ENCODE data around the gene CEP97.
"Not testable (repeated sequence)": the region's sequence is repeated elsewhere in the genome, so short reads cannot be mapped to it uniquely, and the experiment has no call there.

The CEP97 gene

DNA sequence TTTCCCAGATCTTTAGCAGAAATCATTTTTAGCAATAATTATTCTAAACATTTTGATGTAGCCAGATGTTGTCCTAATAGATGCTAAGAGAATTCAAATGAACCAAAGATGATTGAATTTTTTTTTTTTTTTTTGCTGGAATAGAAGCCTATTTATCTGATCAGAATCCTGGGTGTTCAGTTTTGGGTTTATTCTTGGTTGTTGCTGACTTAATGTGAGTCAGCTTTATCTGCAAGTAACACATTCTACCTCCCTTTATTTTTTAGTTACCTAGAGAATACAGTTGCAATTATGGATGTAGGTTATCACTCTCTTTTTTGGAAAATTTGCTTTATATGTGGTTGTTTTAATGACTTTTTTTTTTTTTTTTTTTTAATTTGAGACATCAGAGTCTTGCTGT, 6.4 kb downstream of the CEP97 start:
- ATAC-seq (ENCODE audit: insufficient read depth, low read depth) (no peak), DNase-seq (no peak)
- Histone ChIP-seq H2AFZ (ENCODE audit: low read depth, low read length) (no peak overlapping the region), H3K4me1 (ENCODE audit: insufficient read depth, low read length) (peaks cover 15% of the 10 kb centered on the region), H3K36me3 (ENCODE audit: insufficient read depth, low read length) (peaks cover 87% of the 10 kb centered on the region), H3K4me3 (ENCODE audit: low read depth in 1 of 2, low read length in 2 of 2) (no peak overlapping the region), H3K27me3 (ENCODE audit: insufficient read depth, low read length, poor library complexity) (no peaks in the 10 kb centered on the region), H4K20me1 (ENCODE audit: insufficient read depth, low read length) (no peaks in the 10 kb centered on the region), H3K79me2 (ENCODE audit: insufficient read depth, low read length) (peaks cover 26% of the 10 kb centered on the region), H3K9me3 (ENCODE audit: insufficient read depth, low read length, severe bottlenecking) (no peaks in the 10 kb centered on the region), H3K4me2 (ENCODE audit: insufficient read depth, low read length) (no peak overlapping the region), H3K9ac (ENCODE audit: low read depth, low read length) (no peak overlapping the region), H3K27ac (ENCODE audit: low read length) (no peak overlapping the region)
- TF ChIP-seq EZH2 (IDR thresholded peaks at IDR 0.05; ENCODE audit: borderline replicate concordance, low read depth, low read length, severe bottlenecking) = no peak
- TF ChIP-seq, protein P1, sequence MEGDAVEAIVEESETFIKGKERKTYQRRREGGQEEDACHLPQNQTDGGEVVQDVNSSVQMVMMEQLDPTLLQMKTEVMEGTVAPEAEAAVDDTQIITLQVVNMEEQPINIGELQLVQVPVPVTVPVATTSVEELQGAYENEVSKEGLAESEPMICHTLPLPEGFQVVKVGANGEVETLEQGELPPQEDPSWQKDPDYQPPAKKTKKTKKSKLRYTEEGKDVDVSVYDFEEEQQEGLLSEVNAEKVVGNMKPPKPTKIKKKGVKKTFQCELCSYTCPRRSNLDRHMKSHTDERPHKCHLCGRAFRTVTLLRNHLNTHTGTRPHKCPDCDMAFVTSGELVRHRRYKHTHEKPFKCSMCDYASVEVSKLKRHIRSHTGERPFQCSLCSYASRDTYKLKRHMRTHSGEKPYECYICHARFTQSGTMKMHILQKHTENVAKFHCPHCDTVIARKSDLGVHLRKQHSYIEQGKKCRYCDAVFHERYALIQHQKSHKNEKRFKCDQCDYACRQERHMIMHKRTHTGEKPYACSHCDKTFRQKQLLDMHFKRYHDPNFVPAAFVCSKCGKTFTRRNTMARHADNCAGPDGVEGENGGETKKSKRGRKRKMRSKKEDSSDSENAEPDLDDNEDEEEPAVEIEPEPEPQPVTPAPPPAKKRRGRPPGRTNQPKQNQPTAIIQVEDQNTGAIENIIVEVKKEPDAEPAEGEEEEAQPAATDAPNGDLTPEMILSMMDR (IDR thresholded peaks at IDR 0.05; ENCODE audit: borderline replicate concordance, extremely low read depth, low read length, poor library complexity, severe bottlenecking) = no peak

DNA sequence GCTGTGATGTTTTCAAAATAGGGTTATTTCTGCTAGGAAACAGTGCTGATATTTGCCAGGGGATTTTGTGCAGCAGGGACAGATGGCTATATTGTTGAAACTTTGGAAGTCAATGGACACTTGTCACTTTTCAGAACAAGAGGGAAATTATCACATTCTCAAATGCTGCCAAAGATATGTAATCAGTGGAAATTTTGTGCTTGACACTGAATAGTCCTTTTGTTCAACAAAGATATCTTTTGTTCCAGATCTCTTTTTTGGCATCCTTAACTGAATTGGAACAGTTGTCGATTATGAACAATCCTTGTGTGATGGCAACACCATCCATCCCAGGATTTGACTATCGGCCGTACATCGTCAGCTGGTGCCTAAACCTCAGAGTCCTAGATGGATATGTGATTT, 7.8 kb downstream of the CEP97 start:
- Histone ChIP-seq H3K9ac (ENCODE audit: low read depth, low read length) (no peak overlapping the region), H3K27ac (ENCODE audit: low read length) (no peak overlapping the region), H3K4me1 (ENCODE audit: insufficient read depth, low read length) (0 out of 2 replicates have a peak, but pooled peaks cover 1% of the 10 kb centered on the region), H4K20me1 (ENCODE audit: insufficient read depth, low read length) (no peaks in the 10 kb centered on the region), H3K79me2 (ENCODE audit: insufficient read depth, low read length) (peaks cover 12% of the 10 kb centered on the region), H3K27me3 (ENCODE audit: insufficient read depth, low read length, poor library complexity) (no peaks in the 10 kb centered on the region), H3K4me3 (ENCODE audit: low read depth in 1 of 2, low read length in 2 of 2) (no peak overlapping the region), H3K4me2 (ENCODE audit: insufficient read depth, low read length) (no peak overlapping the region), H3K36me3 (ENCODE audit: insufficient read depth, low read length) (peaks cover 85% of the 10 kb centered on the region), H3K9me3 (ENCODE audit: insufficient read depth, low read length, severe bottlenecking) (no peaks in the 10 kb centered on the region), H2AFZ (ENCODE audit: low read depth, low read length) (no peak overlapping the region)
- DNase-seq (no peak), ATAC-seq (ENCODE audit: insufficient read depth, low read depth) (no peak)
- TF ChIP-seq EZH2 (IDR thresholded peaks at IDR 0.05; ENCODE audit: borderline replicate concordance, low read depth, low read length, severe bottlenecking) = no peak
- TF ChIP-seq, protein P1 (IDR thresholded peaks at IDR 0.05; ENCODE audit: borderline replicate concordance, extremely low read depth, low read length, poor library complexity, severe bottlenecking) = no peak

DNA sequence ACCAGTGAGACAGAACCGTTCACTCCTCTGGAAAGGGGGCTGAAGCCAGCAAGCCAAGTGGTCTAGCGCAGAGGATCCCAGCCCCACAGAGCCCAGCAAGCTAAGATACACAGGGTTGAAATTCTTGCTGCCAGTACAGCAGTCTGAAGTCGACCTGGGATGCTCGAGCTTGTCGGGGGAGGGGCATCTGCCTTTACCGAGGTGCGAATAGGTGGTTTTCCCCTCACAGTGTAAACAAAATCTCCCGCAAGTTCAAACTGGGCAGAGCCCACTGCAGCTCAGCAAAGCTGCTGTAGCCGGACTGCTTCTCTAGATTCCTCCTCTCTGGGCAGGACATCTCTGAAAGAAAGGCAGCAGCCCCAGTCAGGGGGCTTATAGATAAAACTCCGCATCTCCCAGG, 11.4 kb downstream of the CEP97 start:
- H3K9ac ChIP-seq (ENCODE audit: low read depth, low read length) = no peak overlapping the region
- H3K4me2 ChIP-seq (ENCODE audit: insufficient read depth, low read length) = no peak overlapping the region
- TF ChIP-seq, protein P1 (IDR thresholded peaks at IDR 0.05; ENCODE audit: borderline replicate concordance, extremely low read depth, low read length, poor library complexity, severe bottlenecking) = no peak
- TF ChIP-seq EZH2 (IDR thresholded peaks at IDR 0.05; ENCODE audit: borderline replicate concordance, low read depth, low read length, severe bottlenecking) = no peak
- H2AFZ ChIP-seq (ENCODE audit: low read depth, low read length) = no peak overlapping the region
- no peaks in the 10 kb centered on the region for H3K4me1 ChIP-seq (ENCODE audit: insufficient read depth, low read length)
- peaks cover 51% of the 10 kb centered on the region for H3K36me3 ChIP-seq (ENCODE audit: insufficient read depth, low read length)
- no peak for DNase-seq
- no peaks in the 10 kb centered on the region for H4K20me1 ChIP-seq (ENCODE audit: insufficient read depth, low read length)
- H3K79me2 ChIP-seq (ENCODE audit: insufficient read depth, low read length) = no peaks in the 10 kb centered on the region
- H3K27ac ChIP-seq (ENCODE audit: low read length) = no peak overlapping the region
- H3K4me3 ChIP-seq (ENCODE audit: low read depth in 1 of 2, low read length in 2 of 2) = no peak overlapping the region
- no peak for ATAC-seq (ENCODE audit: insufficient read depth, low read depth)
- no peaks in the 10 kb centered on the region for H3K27me3 ChIP-seq (ENCODE audit: insufficient read depth, low read length, poor library complexity)
- H3K9me3 ChIP-seq (ENCODE audit: insufficient read depth, low read length, severe bottlenecking) = no peaks in the 10 kb centered on the region

DNA sequence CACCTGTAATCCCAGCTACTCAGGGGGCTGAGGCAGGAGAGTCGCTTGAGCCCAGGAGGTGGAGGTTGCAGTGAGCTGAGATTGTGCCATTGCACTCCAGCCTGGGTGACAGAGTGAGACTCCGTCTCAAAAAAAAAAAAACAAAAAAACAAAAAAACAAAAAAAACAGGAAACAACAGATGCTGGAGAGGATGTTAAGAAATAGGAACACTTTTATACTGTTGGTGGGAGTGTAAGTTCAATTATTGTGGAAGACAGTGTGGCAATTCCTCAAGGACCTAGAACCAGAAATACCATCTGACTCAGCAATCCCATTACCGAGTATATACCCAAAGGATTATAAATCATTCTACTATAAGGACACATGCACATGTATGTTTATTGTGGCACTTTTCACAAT, 17.5 kb downstream of the CEP97 start:
- not testable (repeated sequence) for DNase-seq

More for the DNA sequence above, 17.5 kb downstream of the CEP97 start:
- not testable (repeated sequence) for H3K27ac ChIP-seq (ENCODE audit: low read length); H3K9ac ChIP-seq (ENCODE audit: low read depth, low read length); ATAC-seq (ENCODE audit: insufficient read depth, low read depth); H4K20me1 ChIP-seq (ENCODE audit: insufficient read depth, low read length); H3K4me2 ChIP-seq (ENCODE audit: insufficient read depth, low read length); H3K27me3 ChIP-seq (ENCODE audit: insufficient read depth, low read length, poor library complexity); H3K4me3 ChIP-seq (ENCODE audit: low read depth in 1 of 2, low read length in 2 of 2); H3K4me1 ChIP-seq (ENCODE audit: insufficient read depth, low read length); H2AFZ ChIP-seq (ENCODE audit: low read depth, low read length); H3K9me3 ChIP-seq (ENCODE audit: insufficient read depth, low read length, severe bottlenecking); H3K79me2 ChIP-seq (ENCODE audit: insufficient read depth, low read length)
- peaks cover 13% of the 10 kb centered on the region for H3K36me3 ChIP-seq (ENCODE audit: insufficient read depth, low read length)

Measured in DND-41 (cell line).